ENCODE data around the gene DYDC1.
"Not testable (repeated sequence)": the region's sequence is repeated elsewhere in the genome, so short reads cannot be mapped to it uniquely, and the experiment has no call there.

DYDC1 gene

DNA sequence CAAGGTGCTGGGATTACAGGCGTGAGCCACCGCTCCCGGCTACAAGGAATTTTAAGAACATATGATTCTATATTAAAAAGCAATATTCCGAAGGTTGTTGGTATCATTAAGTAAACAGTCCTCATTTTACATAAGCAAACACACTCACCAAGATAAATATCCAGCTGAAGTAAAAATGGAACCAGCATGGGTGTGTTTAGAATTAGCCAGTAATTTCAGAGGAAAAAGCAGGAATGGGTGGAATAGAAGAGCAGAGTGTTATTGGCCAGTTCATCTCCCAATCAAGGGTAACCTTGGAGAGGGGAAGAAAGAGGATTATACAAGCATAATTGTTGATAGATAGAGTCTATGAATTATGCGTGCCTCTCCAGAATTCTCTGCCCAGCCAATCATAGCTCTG is 35.4 kb downstream of the DYDC1 start:
- no peak for TF ChIP-seq POLR2A (IDR thresholded peaks at IDR 0.05; ENCODE audit: low read depth, low read length)
- FAIRE-seq = no peak

GRCh38 chr10:80320377-80320776 is 36.2 kb downstream of the DYDC1 start:
- no peak for DNase-seq (ENCODE audit: insufficient read length, low spot score)
- FAIRE-seq = no peak
- TF ChIP-seq POLR2A (IDR thresholded peaks at IDR 0.05; ENCODE audit: low read depth, low read length) = no peak

More for the DNA sequence above, 35.4 kb downstream of the DYDC1 start:
- no peak for DNase-seq (ENCODE audit: insufficient read length, low spot score)

DNA sequence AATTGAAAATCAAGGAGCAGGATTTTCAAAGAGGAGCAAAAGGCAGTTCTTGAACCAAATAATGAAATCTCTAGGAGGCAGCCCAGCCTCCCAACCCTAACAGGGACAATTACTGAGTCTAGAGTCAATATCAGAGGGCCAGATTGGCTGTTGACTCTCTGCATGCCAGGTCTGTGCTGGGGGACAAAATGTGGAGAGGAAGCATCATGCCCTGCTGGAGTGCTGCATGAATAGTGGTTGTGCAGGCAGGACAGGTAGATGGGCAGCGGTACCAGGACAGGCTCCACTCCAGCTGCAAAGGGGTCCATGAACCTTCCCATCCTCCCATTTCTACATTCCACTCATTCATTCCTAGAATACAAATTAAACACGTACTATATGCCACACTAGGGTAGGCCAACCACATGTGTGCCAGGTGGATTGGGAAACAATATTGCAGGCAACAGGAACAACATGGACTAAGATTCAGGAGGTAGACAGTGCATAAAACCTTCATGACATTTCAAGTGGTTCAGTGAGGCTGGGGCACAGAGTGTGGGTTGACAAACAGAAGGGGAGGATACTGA is 36.7 kb downstream of the DYDC1 start:
- FAIRE-seq (no peak), DNase-seq (ENCODE audit: insufficient read length, low spot score) (no peak)
- TF ChIP-seq POLR2A (IDR thresholded peaks at IDR 0.05; ENCODE audit: low read depth, low read length) = no peak

- no peak for TF ChIP-seq POLR2A (IDR thresholded peaks at IDR 0.05; ENCODE audit: low read depth, low read length)
- FAIRE-seq (no peak), DNase-seq (ENCODE audit: insufficient read length, low spot score) (no peak)
Observed at GRCh38 chr10:80319318-80319717, 37.2 kb downstream of the DYDC1 start.

- TF ChIP-seq POLR2A (IDR thresholded peaks at IDR 0.05; ENCODE audit: low read depth, low read length) = no peak
- no peak for DNase-seq (ENCODE audit: insufficient read length, low spot score)
- no peak for FAIRE-seq
Observed at GRCh38 chr10:80318742-80319141, 37.8 kb downstream of the DYDC1 start.

- no peak for DNase-seq (ENCODE audit: insufficient read length, low spot score)
- TF ChIP-seq POLR2A (IDR thresholded peaks at IDR 0.05; ENCODE audit: low read depth, low read length) = no peak
- FAIRE-seq = no peak
Observed at GRCh38 chr10:80315391-80315790, 41.2 kb downstream of the DYDC1 start.

DNA sequence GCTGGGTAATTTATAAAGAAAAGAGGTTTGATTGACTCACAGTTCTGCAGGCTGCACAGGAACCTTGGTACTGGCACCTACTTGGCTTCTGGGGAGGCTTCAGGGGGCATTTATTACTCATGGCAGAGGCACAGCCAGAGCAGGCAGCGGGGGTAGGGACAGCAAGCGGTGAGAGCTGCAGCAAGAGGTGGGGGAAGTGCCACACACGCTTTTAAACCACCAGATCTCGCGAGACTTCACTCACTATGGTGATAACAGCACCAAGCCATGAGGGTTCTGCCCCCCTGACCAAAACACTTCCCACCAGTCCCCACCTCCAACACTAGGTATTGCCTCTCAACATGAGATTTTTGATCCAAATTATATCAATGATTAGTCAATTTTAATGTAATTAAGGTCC is 43.0 kb downstream of the DYDC1 start:
- DNase-seq (ENCODE audit: insufficient read length, low spot score) (no peak), FAIRE-seq (no peak)
- no peak for TF ChIP-seq POLR2A (IDR thresholded peaks at IDR 0.05; ENCODE audit: low read depth, low read length)

- not testable (repeated sequence) for DNase-seq (ENCODE audit: insufficient read length, low spot score); FAIRE-seq
Observed at GRCh38 chr10:80305989-80306388, 50.6 kb downstream of the DYDC1 start.

DNA sequence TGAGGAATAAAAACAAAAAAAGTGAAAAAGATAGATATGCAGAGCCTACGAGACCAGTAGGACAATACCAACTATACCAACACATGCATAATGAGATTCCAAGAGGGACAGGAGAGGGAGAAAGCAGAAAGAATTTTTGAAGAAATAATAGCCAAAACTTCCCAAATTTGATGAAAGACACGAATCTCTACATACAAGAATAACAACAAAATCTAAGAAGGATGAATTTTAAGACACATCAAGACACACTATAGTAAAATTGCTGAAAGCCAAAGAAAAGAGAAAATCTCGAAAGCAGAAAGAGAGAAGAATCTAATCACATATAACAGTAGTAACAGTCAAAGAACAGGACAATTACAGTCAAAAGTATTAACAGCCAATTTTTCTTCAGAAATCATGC is 59.6 kb downstream of the DYDC1 start:
- TF ChIP-seq POLR2A (IDR thresholded peaks at IDR 0.05; ENCODE audit: low read depth, low read length) = no peak
- DNase-seq (ENCODE audit: insufficient read length, low spot score) (no peak), FAIRE-seq (no peak)

- no peak for DNase-seq (ENCODE audit: insufficient read length, low spot score)
- TF ChIP-seq POLR2A (IDR thresholded peaks at IDR 0.05; ENCODE audit: low read depth, low read length) = no peak
- no peak for FAIRE-seq
Observed at GRCh38 chr10:80292607-80293239, 63.8 kb downstream of the DYDC1 start.

GRCh38 chr10:80290474-80291220 is 65.9 kb downstream of the DYDC1 start:
- FAIRE-seq = no peak

GRCh38 chr10:80289451-80290287 is 66.9 kb downstream of the DYDC1 start, which contains the start of gene MAT1A:
Gene MAT1A, minus strand, starts transcription at chr10:80289658. Its CDS starts 235 bp downstream, at chr10:80289423.
- peak; percentile 23 for DNase-seq (ENCODE audit: insufficient read length, low spot score)
- no peak for TF ChIP-seq POLR2A (IDR thresholded peaks at IDR 0.05; ENCODE audit: low read depth, low read length)
- FAIRE-seq = no peak

More at GRCh38 chr10:80290474-80291220, 65.9 kb downstream of the DYDC1 start:
- no peak for DNase-seq (ENCODE audit: insufficient read length, low spot score)
- no peak for TF ChIP-seq POLR2A (IDR thresholded peaks at IDR 0.05; ENCODE audit: low read depth, low read length)

DNA sequence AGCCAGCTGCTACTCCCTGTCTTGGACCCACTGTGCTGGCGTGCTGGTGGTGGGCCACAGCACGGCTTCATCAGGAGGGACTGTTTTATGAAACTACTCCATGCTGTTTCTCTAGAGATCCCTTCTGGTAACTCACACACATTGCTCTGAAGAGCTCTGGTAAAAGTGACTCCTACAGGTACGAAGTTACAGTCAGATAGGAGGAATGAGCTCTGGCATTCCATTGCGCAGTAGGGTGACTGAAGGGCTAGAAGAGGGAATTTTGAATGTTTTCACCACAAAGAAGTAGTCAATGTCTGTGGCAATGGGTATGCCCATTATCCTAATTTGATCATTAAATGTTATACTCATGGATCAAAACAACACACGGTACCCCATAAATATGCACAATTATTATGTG is 67.7 kb downstream of the DYDC1 start:
- FAIRE-seq (no peak), DNase-seq (ENCODE audit: insufficient read length, low spot score) (no peak)
- no peak for TF ChIP-seq POLR2A (IDR thresholded peaks at IDR 0.05; ENCODE audit: low read depth, low read length)

Data from H54 (cell line).